ENCODE data around the gene GALC.

The GALC gene

GRCh38 chr14:87952307-87953094 is 40.5 kb downstream of the GALC start:
- DNase-seq, result no peak

- no peak for DNase-seq
Observed at GRCh38 chr14:87944987-87945604, 47.9 kb downstream of the GALC start.

- no peak for DNase-seq
Observed at GRCh38 chr14:87940894-87941293, 52.1 kb downstream of the GALC start.

- DNase-seq, result no peak
Observed at GRCh38 chr14:87940382-87940781, 52.6 kb downstream of the GALC start.

GRCh38 chr14:87935886-87936285 is 57.1 kb downstream of the GALC start:
- no peak for DNase-seq

DNA sequence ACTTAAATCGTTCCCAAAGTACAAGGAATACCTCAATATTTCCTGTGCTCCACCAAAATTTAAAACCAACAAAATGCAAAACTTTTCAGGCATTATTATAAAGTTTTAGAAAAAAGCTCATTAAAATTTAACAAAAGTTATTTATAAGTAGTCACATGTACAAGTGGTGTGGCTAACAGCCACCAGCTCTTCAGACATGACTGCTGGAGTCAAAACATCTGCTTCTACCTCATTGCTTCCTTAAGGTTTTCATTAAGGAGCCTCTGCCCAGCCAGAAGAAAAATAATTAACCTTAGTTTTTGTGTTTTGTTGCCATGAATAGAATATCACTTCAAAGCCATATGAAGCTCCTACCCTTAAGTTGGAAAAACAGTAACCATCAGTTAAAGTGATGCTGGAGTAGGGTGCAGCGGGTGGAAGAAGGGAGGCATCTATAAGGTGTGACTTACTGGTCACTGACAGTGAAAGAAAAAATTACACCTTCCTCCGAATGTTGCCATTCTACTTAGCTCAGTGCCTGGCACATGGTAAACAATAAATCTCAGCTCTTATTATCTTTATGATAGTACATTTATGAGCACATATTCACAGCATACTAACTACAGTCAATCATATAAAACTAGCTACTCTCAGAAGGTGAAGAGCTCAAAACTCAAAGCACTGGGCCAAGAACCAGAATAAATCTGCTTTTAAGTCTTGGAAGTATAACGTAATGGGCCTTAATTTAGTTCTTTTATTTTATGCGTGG is 57.7 kb downstream of the GALC start:
- DNase-seq, result no peak

GRCh38 chr14:87934185-87934584 is 58.8 kb downstream of the GALC start:
- DNase-seq, result no peak

GRCh38 chr14:87916886-87917275 is 76.1 kb downstream of the GALC start:
- no peak for DNase-seq

DNA sequence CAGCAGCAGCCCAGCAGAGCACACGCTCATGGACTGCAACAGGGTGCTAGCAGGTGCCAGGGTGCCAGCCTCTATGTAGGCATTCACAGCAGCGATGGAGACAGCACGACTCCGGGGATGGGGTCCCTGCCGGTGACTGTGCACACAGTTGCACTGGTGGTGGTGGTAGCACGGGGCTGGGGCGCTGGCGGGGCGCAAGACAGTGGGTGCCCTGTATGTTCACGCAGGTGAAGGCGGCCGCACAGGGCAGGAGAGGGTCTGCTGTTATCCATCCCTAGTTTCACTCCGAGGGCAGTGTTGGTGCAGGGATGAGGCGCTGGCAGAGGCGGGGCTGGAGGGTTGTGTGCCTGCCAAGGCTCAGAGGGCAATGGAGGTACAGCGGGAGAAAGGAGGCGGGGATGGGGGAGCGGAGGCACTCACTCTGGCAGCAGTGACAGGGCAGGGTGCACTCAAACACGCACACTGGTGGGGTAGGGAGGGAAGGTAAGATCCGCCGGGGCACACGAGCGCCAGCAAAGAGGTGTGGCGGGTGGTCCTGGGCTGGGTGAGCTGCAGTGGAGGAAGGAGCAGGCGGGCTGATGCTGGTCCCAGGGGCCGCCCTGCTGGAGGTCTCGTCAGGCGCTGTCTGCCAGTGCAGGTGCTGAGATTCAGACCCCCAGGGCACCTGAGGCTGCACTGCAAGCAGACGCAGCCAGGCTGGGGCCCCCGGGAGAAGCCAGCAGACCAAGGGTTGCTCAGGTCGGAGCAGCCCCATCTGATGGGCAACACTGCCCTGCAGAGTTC is 76.7 kb downstream of the GALC start:
- DNase-seq, result no peak

- no peak for DNase-seq
Observed at GRCh38 chr14:87908550-87908949, 84.4 kb downstream of the GALC start.

- DNase-seq, result no peak
Observed at GRCh38 chr14:87901652-87902051, 91.3 kb downstream of the GALC start.

DNA sequence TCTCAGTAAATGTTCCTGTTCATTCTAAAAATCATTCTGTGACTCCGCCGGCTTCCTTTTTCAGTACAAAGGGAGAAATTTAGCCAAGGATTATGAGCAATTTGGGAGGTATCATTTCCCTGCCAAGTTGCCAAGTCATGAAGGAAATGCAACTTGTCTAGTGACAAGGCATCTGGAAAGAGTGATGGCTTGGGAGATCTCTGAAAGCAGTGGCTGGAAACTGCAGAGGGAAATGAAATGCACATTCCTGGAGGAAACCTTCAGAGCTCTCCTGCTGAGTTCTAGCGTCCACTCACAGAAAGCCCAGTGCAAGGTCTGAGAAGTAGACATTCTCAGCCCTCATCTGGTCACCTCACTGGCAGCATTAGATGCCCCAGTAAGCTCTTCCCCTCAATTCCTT is 91.7 kb downstream of the GALC start:
- DNase-seq, result no peak

- DNase-seq, result no peak
Observed at GRCh38 chr14:87899228-87899627, 93.8 kb downstream of the GALC start.

GRCh38 chr14:87898301-87898700 is 94.7 kb downstream of the GALC start:
- DNase-seq, result no peak

DNA sequence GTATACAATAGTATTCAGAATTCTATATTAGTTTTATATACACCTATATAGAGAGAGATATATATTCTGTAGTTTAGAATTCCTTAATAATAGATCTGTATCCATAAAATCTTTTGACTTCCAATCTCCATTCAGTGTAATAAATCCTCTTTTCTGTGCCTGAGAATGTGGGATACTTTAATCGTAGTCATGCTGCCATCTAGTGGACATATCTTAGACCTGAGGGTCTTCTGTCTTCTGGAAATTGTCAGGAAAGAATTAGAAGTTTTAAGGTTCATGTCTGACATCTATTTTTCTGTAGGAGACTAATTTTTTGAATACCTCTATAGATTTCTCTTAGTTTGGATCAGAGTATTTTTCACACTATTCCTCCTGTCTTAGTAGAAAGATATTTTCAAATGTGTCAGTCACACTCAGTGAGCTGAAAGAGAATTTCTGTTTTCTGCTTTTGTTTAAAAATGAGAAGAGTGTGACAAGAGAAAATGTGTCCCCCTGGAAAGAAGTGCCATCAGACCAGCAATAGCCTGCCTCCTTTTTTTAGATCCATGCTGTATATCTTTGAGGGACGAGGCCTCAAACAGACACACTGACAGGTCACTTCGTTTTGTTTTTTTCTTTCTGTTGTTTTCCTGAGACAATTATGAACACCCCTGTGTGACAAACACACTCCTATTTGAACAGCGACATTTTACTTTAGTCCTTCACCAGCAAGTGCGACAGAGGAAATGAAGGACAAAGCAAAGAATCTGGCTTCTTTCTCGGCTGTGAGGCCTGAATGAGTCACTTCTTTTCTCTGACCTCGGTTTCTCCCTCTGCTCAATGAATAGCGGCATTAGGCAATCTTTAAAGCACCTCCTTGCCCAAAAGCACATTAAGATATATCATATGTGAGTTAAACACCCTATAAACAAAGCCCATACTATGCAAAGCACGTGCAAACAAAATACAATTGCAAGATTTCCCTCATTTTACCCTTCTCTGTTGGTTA is 96.3 kb downstream of the GALC start:
- DNase-seq, result no peak

- DNase-seq, result no peak
Observed at GRCh38 chr14:87894920-87895319, 98.1 kb downstream of the GALC start.

GRCh38 chr14:87892763-87893162 is 100.2 kb downstream of the GALC start:
- DNase-seq, result no peak

DNA sequence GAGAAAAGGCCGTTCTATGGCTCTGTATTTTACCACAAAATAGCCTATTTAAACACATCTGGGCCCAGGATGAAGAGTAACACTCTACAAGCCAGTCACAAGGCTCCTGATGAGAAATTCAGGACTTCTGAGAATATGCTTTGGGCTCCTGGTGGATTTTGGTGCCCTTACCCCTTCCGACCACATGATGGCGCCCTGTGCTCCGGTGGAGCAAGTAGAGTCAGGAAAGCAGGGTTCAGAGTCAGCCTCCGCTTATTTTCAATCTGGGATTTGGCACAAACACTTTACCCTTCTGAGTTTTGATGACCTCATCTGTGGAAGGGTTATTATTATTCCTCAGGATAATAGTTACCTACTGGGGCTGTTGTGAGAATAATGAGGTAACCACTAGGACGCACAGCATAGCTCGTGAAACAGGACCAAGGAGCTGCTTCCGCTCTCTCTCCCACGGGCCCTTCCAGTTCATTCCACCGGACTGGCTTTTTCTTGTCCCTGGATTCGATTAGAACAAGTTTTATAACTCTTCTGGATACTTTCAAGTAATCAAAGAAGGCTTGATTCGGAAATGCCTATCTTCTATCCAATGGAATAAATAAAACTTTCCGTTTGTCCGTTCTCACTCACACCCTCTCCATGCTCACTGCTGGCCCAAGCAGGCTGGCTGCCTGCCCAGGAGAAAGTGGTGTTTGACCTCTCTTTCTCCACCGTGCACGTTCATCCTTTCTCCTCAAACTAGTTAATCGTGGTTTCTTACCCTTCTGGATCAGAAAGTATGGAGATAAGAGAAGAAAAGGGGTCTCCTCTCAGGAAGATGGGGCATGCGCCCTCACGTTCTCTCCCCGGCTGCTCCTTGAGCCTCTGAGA is 104.6 kb downstream of the GALC start:
- no peak for DNase-seq

- no peak for DNase-seq
Observed at GRCh38 chr14:87883750-87884149, 109.2 kb downstream of the GALC start.
